ENCODE results near the gene CSTPP1.

The CSTPP1 gene

DNA sequence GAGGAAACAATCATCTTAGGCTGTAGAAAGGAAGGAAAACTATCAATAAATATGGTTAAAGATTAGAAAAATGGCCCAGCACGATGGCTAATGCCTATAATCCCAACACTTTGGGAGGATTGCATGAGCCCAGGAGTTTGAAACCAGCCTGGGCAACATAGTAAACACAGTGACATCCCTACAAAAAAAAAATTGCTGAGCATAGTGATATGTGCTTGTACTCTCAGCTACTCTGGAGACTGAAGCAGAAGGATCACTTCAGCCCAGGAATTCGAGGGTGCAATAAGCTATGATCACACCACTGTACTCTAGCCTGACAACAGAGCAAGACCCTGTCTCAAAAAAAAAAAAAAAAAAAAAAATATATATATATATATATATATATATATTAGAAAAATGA lies 185.2 kb downstream of the CSTPP1 start:
- no peak overlapping the region for H4K12ac ChIP-seq (ENCODE audit: low read depth, low read length)
- no peak overlapping the region for H3K4ac ChIP-seq (ENCODE audit: low read depth, low read length)
- no peak overlapping the region for H2AFZ ChIP-seq (ENCODE audit: insufficient read depth, low read length, poor library complexity)
- H4K8ac ChIP-seq (ENCODE audit: low read depth, low read length) = no peak overlapping the region
- peaks cover 3% of the 10 kb centered on the region for H3K9me3 ChIP-seq (ENCODE audit: insufficient read depth, low read depth, low read length)
- no peak overlapping the region for H3K4me2 ChIP-seq (ENCODE audit: low read length)
- H3K79me2 ChIP-seq (ENCODE audit: control insufficient read depth, insufficient read depth, low read length, poor library complexity) = no peaks in the 10 kb centered on the region
- H3K18ac ChIP-seq (ENCODE audit: low read length) = no peak overlapping the region
- H3K36me3 ChIP-seq (ENCODE audit: control insufficient read depth in 1 of 2, insufficient read depth in 2 of 2, low read length in 2 of 2) = no peaks in the 10 kb centered on the region
- no CpG with 5 or more reads among the region's 2 CpGs for WGBS (ENCODE audit: extremely low coverage, insufficient coverage, insufficient read length)
- no peak overlapping the region for H4K91ac ChIP-seq (ENCODE audit: low read depth, low read length)
- no peak for DNase-seq
- H2BK5ac ChIP-seq (ENCODE audit: low read depth, low read length, poor library complexity) = no peak overlapping the region
- H3K23ac ChIP-seq (ENCODE audit: low read length) = no peak overlapping the region
- no peak overlapping the region for H3K9ac ChIP-seq (ENCODE audit: low read length)
- no peak overlapping the region for H3K4me3 ChIP-seq (ENCODE audit: low read depth, low read length)
- no peak overlapping the region for H2BK12ac ChIP-seq (ENCODE audit: low read length)
- H3K79me1 ChIP-seq (ENCODE audit: low read length) = no peaks in the 10 kb centered on the region
- H3K14ac ChIP-seq (ENCODE audit: low read length) = no peak overlapping the region
- no peaks in the 10 kb centered on the region for H3K27me3 ChIP-seq (ENCODE audit: insufficient read depth, low read length)
- no peaks in the 10 kb centered on the region for H3K4me1 ChIP-seq (ENCODE audit: control insufficient read depth in 1 of 2, insufficient read depth in 2 of 2, low read length in 2 of 2)
- H3K27ac ChIP-seq (ENCODE audit: low read depth, low read length) = no peak overlapping the region
- no peak overlapping the region for H2BK120ac ChIP-seq (ENCODE audit: insufficient read depth, low read length, poor library complexity)
- no peak overlapping the region for H2AK5ac ChIP-seq (ENCODE audit: low read length)

DNA sequence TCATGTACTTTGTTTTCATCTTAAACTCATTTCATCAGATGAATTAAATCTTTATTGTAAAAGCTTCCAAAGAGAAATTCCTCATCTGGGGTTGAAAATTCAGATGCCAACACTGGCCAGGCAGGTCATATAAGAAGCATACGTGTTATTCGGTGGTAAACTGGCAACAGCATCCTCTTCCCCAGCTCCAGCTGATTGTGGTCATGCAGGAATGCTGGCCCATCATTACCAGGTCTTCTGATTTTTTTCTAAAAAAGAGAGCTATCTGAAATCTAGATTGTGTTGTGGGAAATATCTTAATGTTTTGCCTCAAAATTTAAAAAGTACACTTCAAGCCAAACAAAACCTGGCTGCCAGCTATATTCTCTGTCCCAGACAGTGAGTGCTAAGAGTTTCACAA lies 186.5 kb downstream of the CSTPP1 start:
- Histone ChIP-seq H3K4me1 (ENCODE audit: control insufficient read depth in 1 of 2, insufficient read depth in 2 of 2, low read length in 2 of 2) (no peaks in the 10 kb centered on the region), H2BK5ac (ENCODE audit: low read depth, low read length, poor library complexity) (no peak overlapping the region), H3K79me1 (ENCODE audit: low read length) (no peaks in the 10 kb centered on the region), H3K9ac (ENCODE audit: low read length) (no peak overlapping the region), H3K9me3 (ENCODE audit: insufficient read depth, low read depth, low read length) (peaks cover 3% of the 10 kb centered on the region), H2BK120ac (ENCODE audit: insufficient read depth, low read length, poor library complexity) (no peak overlapping the region), H4K91ac (ENCODE audit: low read depth, low read length) (no peak overlapping the region), H3K18ac (ENCODE audit: low read length) (no peak overlapping the region), H3K4me2 (ENCODE audit: low read length) (no peak overlapping the region), H3K23ac (ENCODE audit: low read length) (no peak overlapping the region), H4K12ac (ENCODE audit: low read depth, low read length) (no peak overlapping the region), H3K79me2 (ENCODE audit: control insufficient read depth, insufficient read depth, low read length, poor library complexity) (no peaks in the 10 kb centered on the region), H2AK5ac (ENCODE audit: low read length) (no peak overlapping the region), H3K27me3 (ENCODE audit: insufficient read depth, low read length) (no peaks in the 10 kb centered on the region), H3K36me3 (ENCODE audit: control insufficient read depth in 1 of 2, insufficient read depth in 2 of 2, low read length in 2 of 2) (no peaks in the 10 kb centered on the region), H4K8ac (ENCODE audit: low read depth, low read length) (no peak overlapping the region), H2AFZ (ENCODE audit: insufficient read depth, low read length, poor library complexity) (no peak overlapping the region), H3K14ac (ENCODE audit: low read length) (no peak overlapping the region), H3K4me3 (ENCODE audit: low read depth, low read length) (no peak overlapping the region), H2BK12ac (ENCODE audit: low read length) (no peak overlapping the region), H3K4ac (ENCODE audit: low read depth, low read length) (no peak overlapping the region), H3K27ac (ENCODE audit: low read depth, low read length) (no peak overlapping the region)
- no CpG with 5 or more reads among the region's 2 CpGs for WGBS (ENCODE audit: extremely low coverage, insufficient coverage, insufficient read length)
- DNase-seq = no peak

DNA sequence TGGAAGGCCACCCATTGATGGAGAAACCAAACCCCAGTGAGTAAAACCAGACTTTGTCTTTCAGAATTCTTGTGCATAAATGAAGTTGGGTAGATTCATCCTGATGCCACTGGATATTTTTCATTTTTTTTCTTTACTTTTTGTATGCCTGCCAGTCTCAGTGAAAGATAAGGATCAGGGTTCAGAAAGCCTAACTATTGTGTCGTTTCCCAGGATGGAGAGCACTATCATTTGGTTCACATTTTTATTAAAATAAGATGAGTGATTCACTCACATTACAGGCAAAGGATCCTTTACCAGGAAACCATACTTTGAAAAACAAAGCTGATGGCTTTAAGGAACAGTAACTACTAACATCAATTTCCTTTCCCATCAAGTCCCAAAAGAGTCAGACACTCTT lies 188.1 kb downstream of the CSTPP1 start:
- Histone ChIP-seq H3K27ac (ENCODE audit: low read depth, low read length) (no peak overlapping the region), H3K79me1 (ENCODE audit: low read length) (no peaks in the 10 kb centered on the region), H3K27me3 (ENCODE audit: insufficient read depth, low read length) (no peaks in the 10 kb centered on the region), H2BK120ac (ENCODE audit: insufficient read depth, low read length, poor library complexity) (no peak overlapping the region), H3K14ac (ENCODE audit: low read length) (no peak overlapping the region), H2BK5ac (ENCODE audit: low read depth, low read length, poor library complexity) (no peak overlapping the region), H2BK12ac (ENCODE audit: low read length) (no peak overlapping the region), H4K8ac (ENCODE audit: low read depth, low read length) (no peak overlapping the region), H4K91ac (ENCODE audit: low read depth, low read length) (no peak overlapping the region), H4K12ac (ENCODE audit: low read depth, low read length) (no peak overlapping the region), H2AK5ac (ENCODE audit: low read length) (no peak overlapping the region), H3K79me2 (ENCODE audit: control insufficient read depth, insufficient read depth, low read length, poor library complexity) (no peaks in the 10 kb centered on the region), H3K18ac (ENCODE audit: low read length) (no peak overlapping the region), H3K4me3 (ENCODE audit: low read depth, low read length) (no peak overlapping the region), H2AFZ (ENCODE audit: insufficient read depth, low read length, poor library complexity) (no peak overlapping the region), H3K4me2 (ENCODE audit: low read length) (no peak overlapping the region), H3K9ac (ENCODE audit: low read length) (no peak overlapping the region), H3K9me3 (ENCODE audit: insufficient read depth, low read depth, low read length) (no peaks in the 10 kb centered on the region), H3K4me1 (ENCODE audit: control insufficient read depth in 1 of 2, insufficient read depth in 2 of 2, low read length in 2 of 2) (no peaks in the 10 kb centered on the region), H3K4ac (ENCODE audit: low read depth, low read length) (no peak overlapping the region), H3K36me3 (ENCODE audit: control insufficient read depth in 1 of 2, insufficient read depth in 2 of 2, low read length in 2 of 2) (no peaks in the 10 kb centered on the region), H3K23ac (ENCODE audit: low read length) (no peak overlapping the region)
- DNase-seq = no peak
- WGBS (ENCODE audit: extremely low coverage, insufficient coverage, insufficient read length) = no CpG with 5 or more reads among the region's 1 CpG

DNA sequence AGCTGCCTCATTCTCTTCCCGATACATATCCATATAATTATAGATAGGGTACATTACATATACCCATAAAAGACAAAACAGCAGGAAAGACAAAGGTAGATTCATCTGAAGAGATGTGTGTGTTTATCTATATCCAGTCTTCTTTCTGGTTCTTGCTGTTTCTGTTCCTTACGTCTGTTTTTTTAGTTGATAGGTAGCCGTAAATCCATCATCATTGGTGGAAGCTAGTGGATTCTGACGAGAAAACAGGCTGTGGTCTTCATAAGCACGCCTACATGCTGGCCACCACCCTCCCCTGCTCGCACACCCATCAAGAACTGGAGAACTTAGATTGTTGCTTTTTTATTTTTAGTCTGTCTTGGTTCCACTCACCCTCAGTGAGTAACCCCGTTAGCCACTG lies 188.5 kb downstream of the CSTPP1 start:
- Histone ChIP-seq H2AFZ (ENCODE audit: insufficient read depth, low read length, poor library complexity) (no peak overlapping the region), H3K4me3 (ENCODE audit: low read depth, low read length) (no peak overlapping the region), H3K27ac (ENCODE audit: low read depth, low read length) (no peak overlapping the region), H3K9me3 (ENCODE audit: insufficient read depth, low read depth, low read length) (no peaks in the 10 kb centered on the region), H3K14ac (ENCODE audit: low read length) (no peak overlapping the region), H4K12ac (ENCODE audit: low read depth, low read length) (no peak overlapping the region), H3K27me3 (ENCODE audit: insufficient read depth, low read length) (no peaks in the 10 kb centered on the region), H3K4me2 (ENCODE audit: low read length) (no peak overlapping the region), H3K23ac (ENCODE audit: low read length) (no peak overlapping the region), H3K79me1 (ENCODE audit: low read length) (no peaks in the 10 kb centered on the region), H2BK5ac (ENCODE audit: low read depth, low read length, poor library complexity) (no peak overlapping the region), H3K18ac (ENCODE audit: low read length) (no peak overlapping the region), H4K91ac (ENCODE audit: low read depth, low read length) (no peak overlapping the region), H2BK12ac (ENCODE audit: low read length) (no peak overlapping the region), H3K79me2 (ENCODE audit: control insufficient read depth, insufficient read depth, low read length, poor library complexity) (no peaks in the 10 kb centered on the region), H3K4me1 (ENCODE audit: control insufficient read depth in 1 of 2, insufficient read depth in 2 of 2, low read length in 2 of 2) (no peaks in the 10 kb centered on the region), H3K4ac (ENCODE audit: low read depth, low read length) (no peak overlapping the region), H2AK5ac (ENCODE audit: low read length) (no peak overlapping the region), H2BK120ac (ENCODE audit: insufficient read depth, low read length, poor library complexity) (no peak overlapping the region), H3K36me3 (ENCODE audit: control insufficient read depth in 1 of 2, insufficient read depth in 2 of 2, low read length in 2 of 2) (no peaks in the 10 kb centered on the region), H4K8ac (ENCODE audit: low read depth, low read length) (no peak overlapping the region), H3K9ac (ENCODE audit: low read length) (no peak overlapping the region)
- no peak for DNase-seq
- no CpG with 5 or more reads among the region's 7 CpGs for WGBS (ENCODE audit: extremely low coverage, insufficient coverage, insufficient read length)
